IMR-90 (cell line): ENCODE measurements around the gene RASGRP1. TPM values are rescaled to one million over a fixed set of nuclear protein-coding genes. Genes with fewer than 3 reads are reported as not detected.

Source experiments
- ATAC-seq: fragments of 200-7000 bp; cut with Tn5 transposase; 2 replicates; pipeline ENCODE4 v1.9.1; 2020; ENCODE audit warnings: low read depth, mild to moderate bottlenecking, moderate library complexity
- BruUV-seq: library from RNA; stranded (reverse); fragments of 400-500 nt; replicated peaks from 2 replicates; lab custom pipeline; 2021; lab: Mats Ljungman, UMichigan
- CTCF ChIA-PET: fragments of 300-600 bp; formaldehyde crosslinking; extraction: SDS; loops from one replicate; lab custom pipeline; 2021; ENCODE audit warnings: antibody characterized with exemption; lab: Yijun Ruan, JAX
- POLR2A ChIA-PET: fragments of 300-600 bp; sonication (Branson Sonifier 250); formaldehyde crosslinking; loops from one replicate; lab custom pipeline; 2022; ENCODE audit warnings: antibody characterized with exemption; ENCODE audit not compliant: unreplicated experiment; lab: Charles Lee
- DNase-seq: peaks from one replicate; pipeline ENCODE4 v3.0.0; 2013
- H2AFZ ChIP-seq: replicated peaks from 2 replicates; pipeline ENCODE3; 2013; ENCODE audit warnings: low read length, mild to moderate bottlenecking; ENCODE audit not compliant: poor library complexity
- H2AK5ac ChIP-seq: 2 replicates; pipeline ENCODE4 v1.6.1; 2013; ENCODE audit warnings: low read depth, low read length, inconsistent platforms
- H2AK9ac ChIP-seq: replicated peaks from 2 replicates; pipeline ENCODE3; 2013; ENCODE audit warnings: mild to moderate bottlenecking, low read depth, low read length, moderate library complexity; ENCODE audit not compliant: poor library complexity
- H2BK120ac ChIP-seq: 2 replicates; pipeline ENCODE4 v1.6.1; 2013; ENCODE audit warnings: low read depth, low read length, inconsistent platforms
- H2BK15ac ChIP-seq: 3 replicates; pipeline ENCODE4 v1.6.1; 2013; ENCODE audit warnings: low read depth, low read length, inconsistent platforms
- H2BK20ac ChIP-seq: 2 replicates; pipeline ENCODE4 v1.6.1; 2013; ENCODE audit warnings: low read depth, mild to moderate bottlenecking, inconsistent platforms, low read length, moderate library complexity
- H2BK5ac ChIP-seq: 2 replicates; pipeline ENCODE4 v1.6.1; 2013; ENCODE audit warnings: mild to moderate bottlenecking, low read depth, low read length, inconsistent platforms; ENCODE audit not compliant: poor library complexity, severe bottlenecking
- H3K14ac ChIP-seq: replicated peaks from 2 replicates; pipeline ENCODE4 v1.6.1; 2013; ENCODE audit warnings: low read depth, low read length, inconsistent platforms
- H3K18ac ChIP-seq: 2 replicates; pipeline ENCODE4 v1.6.1; 2013; ENCODE audit warnings: low read depth, low read length, control low read depth
- H3K23ac ChIP-seq: 2 replicates; pipeline ENCODE4 v1.6.1; 2013; ENCODE audit warnings: low read depth, low read length, inconsistent platforms
- H3K27ac ChIP-seq: 2 replicates; pipeline ENCODE4 v1.5.1; 2013; ENCODE audit warnings: mild to moderate bottlenecking, control low read depth, low read length; ENCODE audit not compliant: insufficient read depth
- H3K27me3 ChIP-seq: 2 replicates; pipeline ENCODE4 v1.6.1; 2013; ENCODE audit warnings: low read length; ENCODE audit not compliant: control insufficient read depth, insufficient read depth
- H3K36me3 ChIP-seq: 2 replicates; pipeline ENCODE4 v1.6.1; 2013; ENCODE audit warnings: low read length, mixed read lengths; ENCODE audit not compliant: control insufficient read depth, insufficient read depth
- H3K4ac ChIP-seq: 2 replicates; pipeline ENCODE4 v1.6.1; 2013; ENCODE audit warnings: low read depth, low read length, inconsistent platforms
- H3K4me1 ChIP-seq: 2 replicates; pipeline ENCODE4 v1.6.1; 2013; ENCODE audit warnings: low read length, mixed read lengths; ENCODE audit not compliant: control insufficient read depth, insufficient read depth
- H3K4me2 ChIP-seq: 2 replicates; pipeline ENCODE4 v1.6.1; 2013; ENCODE audit warnings: low read depth, mild to moderate bottlenecking, control low read depth, low read length, moderate library complexity
- H3K4me3 ChIP-seq: 2 replicates; pipeline ENCODE4 v1.5.1; 2013; ENCODE audit warnings: low read depth, mild to moderate bottlenecking, control low read depth, low read length, moderate library complexity; ENCODE audit not compliant: insufficient read depth
- H3K56ac ChIP-seq: 2 replicates; pipeline ENCODE4 v1.6.1; 2013; ENCODE audit warnings: low read length, inconsistent platforms; ENCODE audit not compliant: insufficient read depth; ENCODE audit errors: extremely low read depth
- H3K79me1 ChIP-seq, 2 experiments: 2 replicates each; pipeline ENCODE4 v1.6.1; 2013; ENCODE audit warnings: low read length in 2 of 2, inconsistent platforms in 1 of 2, low read depth in 1 of 2
- H3K9ac ChIP-seq: 2 replicates; pipeline ENCODE4 v1.6.1; 2013; ENCODE audit warnings: low read depth, low read length, control low read depth
- H3K9me1 ChIP-seq: 2 replicates; pipeline ENCODE4 v1.6.1; 2013; ENCODE audit warnings: low read length, inconsistent platforms; ENCODE audit not compliant: insufficient read depth
- H3K9me3 ChIP-seq: 2 replicates; pipeline ENCODE4 v1.6.1; 2013; ENCODE audit warnings: low read length; ENCODE audit not compliant: control insufficient read depth, insufficient read depth
- H4K20me1 ChIP-seq: 2 replicates; pipeline ENCODE4 v1.6.1; 2013; ENCODE audit warnings: low read length, inconsistent platforms; ENCODE audit not compliant: insufficient read depth
- H4K5ac ChIP-seq: 2 replicates; pipeline ENCODE4 v1.6.1; 2013; ENCODE audit warnings: mild to moderate bottlenecking, low read depth, low read length, control low read depth
- H4K8ac ChIP-seq, 2 experiments: 2 replicates each; pipeline ENCODE4 v1.6.1; 2013; ENCODE audit warnings: low read depth in 2 of 2, low read length in 2 of 2, control low read depth in 1 of 2, inconsistent platforms in 1 of 2
- H4K91ac ChIP-seq: 2 replicates; pipeline ENCODE4 v1.6.1; 2013; ENCODE audit warnings: low read depth, low read length, inconsistent platforms; ENCODE audit not compliant: insufficient read depth
- CHD1 ChIP-seq: IDR thresholded peaks from 2 replicates; pipeline ENCODE4 v1.6.1; 2012; ENCODE audit warnings: low read depth, low read length, improper control_type of control experiment
- CTCF ChIP-seq: conservative IDR thresholded peaks from 2 replicates; pipeline ENCODE4 v1.5.1; 2012; ENCODE audit warnings: mild to moderate bottlenecking, low read depth, low read length, improper control_type of control experiment
- ELK1 ChIP-seq: fragments of 150-350 bp; IDR thresholded peaks from 2 replicates; pipeline ENCODE4 v1.6.1; 2016; ENCODE audit warnings: low read depth, mild to moderate bottlenecking, low read length, moderate library complexity, borderline replicate concordance
- FOS ChIP-seq: fragments of 150-350 bp; IDR thresholded peaks from 2 replicates; pipeline ENCODE4 v1.6.1; 2016; ENCODE audit warnings: low read depth, low read length
- MAFK ChIP-seq: IDR thresholded peaks from 2 replicates; pipeline ENCODE4 v1.6.1; 2012; ENCODE audit warnings: low read depth, low read length, improper control_type of control experiment
- MAZ ChIP-seq: IDR thresholded peaks from 2 replicates; pipeline ENCODE4 v1.6.1; 2012; ENCODE audit warnings: low read depth, mild to moderate bottlenecking, low read length, improper control_type of control experiment, moderate library complexity, borderline replicate concordance
- MXI1 ChIP-seq: IDR thresholded peaks from 2 replicates; pipeline ENCODE4 v1.6.1; 2012; ENCODE audit warnings: low read depth, mild to moderate bottlenecking, low read length, moderate library complexity, borderline replicate concordance
- NFE2L2 ChIP-seq: fragments of 150-350 bp; IDR thresholded peaks from 2 replicates; pipeline ENCODE4 v1.6.1; 2016; ENCODE audit warnings: low read depth, mild to moderate bottlenecking, low read length
- POLR2A ChIP-seq: IDR thresholded peaks from 2 replicates; pipeline ENCODE4 v1.6.1; 2012; ENCODE audit warnings: mild to moderate bottlenecking, low read depth, low read length
- RAD21 ChIP-seq: IDR thresholded peaks from 2 replicates; pipeline ENCODE4 v1.6.1; 2012; ENCODE audit warnings: low read length, improper control_type of control experiment
- RCOR1 ChIP-seq: IDR thresholded peaks from 2 replicates; pipeline ENCODE4 v1.6.1; 2012; ENCODE audit warnings: mild to moderate bottlenecking, low read length, improper control_type of control experiment; ENCODE audit not compliant: insufficient replicate concordance
- SMC3 ChIP-seq: fragments of 150-350 bp; IDR thresholded peaks from 2 replicates; pipeline ENCODE4 v1.6.1; 2016; ENCODE audit warnings: low read depth, mild to moderate bottlenecking, antibody characterized with exemption, low read length, moderate library complexity
- WGBS, 2 experiments: methylation state at CpG; one replicate each; pipeline versions ENCODE4 v1.1.5 to v1.1.7; 2013; ENCODE audit warnings: missing lambda C conversion rate in 2 of 2; ENCODE audit not compliant: insufficient read length in 1 of 2; ENCODE audit errors: extremely low coverage in 2 of 2; 5-methylcytosine and 5-hydroxymethylcytosine counted together
- dilution Hi-C: fragments of 300-500 bp; cut with HindIII; formaldehyde crosslinking; loops from one replicate; pipeline ENCODE4 v1.14.3; 2018; ENCODE audit warnings: low sequenced_read_pairs; ENCODE audit not compliant: unreplicated experiment
- in situ Hi-C: fragments of 300-500 bp; cut with MboI; formaldehyde crosslinking; loops from 3 replicates; pipeline ENCODE4 v1.14.3; 2019; ENCODE audit warnings: low sequenced_read_pairs, inconsistent platforms, mixed read lengths
- intact Hi-C: fragments of 100-400 bp; cut with micrococcal nuclease; formaldehyde crosslinking; loops from 2 replicates; pipeline ENCODE4 v1.10.0; 2022
- polyA plus RNA-seq, 3 experiments: library from polyadenylated mRNA; depleted of rRNA; stranded (reverse); fragments of >200 nt; gene quantifications; 2 replicates each; pipeline ENCODE4 v1.2.3, GENCODE V29; 2012; ENCODE audit warnings: low replicate concordance in 1 of 3
- total RNA-seq: library from RNA; depleted of rRNA; stranded (reverse); fragments of >200 nt; gene quantifications from 2 replicates; pipeline ENCODE4 v1.2.3, GENCODE V29; 2012

Gene RASGRP1
- total and polyA plus RNA-seq, 2 of the 4 experiments (the other 2 are of a cell fraction) = 1.4 to 3.2 TPM

GRCh38 chr15:38600236-38600635 is 35.6 kb upstream of the RASGRP1 start:
- H3K23ac ChIP-seq = no peak overlapping the region
- no peak overlapping the region for H4K91ac ChIP-seq
- dilution Hi-C loops (no loop called here), in situ Hi-C loops (no loop called here), intact Hi-C loops (no loop called here)
- ATAC-seq = no peak
- no peak overlapping the region for H3K18ac ChIP-seq
- no peak overlapping the region for H3K4me3 ChIP-seq
- no peak overlapping the region for H3K4me2 ChIP-seq
- H3K14ac ChIP-seq = no peak overlapping the region
- H3K9ac ChIP-seq = no peak overlapping the region
- H3K27me3 ChIP-seq = peaks cover 48% of the 10 kb centered on the region
- no peaks in the 10 kb centered on the region for H3K4me1 ChIP-seq
- H2AK9ac ChIP-seq = no peak overlapping the region
- H2BK120ac ChIP-seq = no peak overlapping the region
- no TSS peak for BruUV-seq
- no peaks in the 10 kb centered on the region for H3K9me1 ChIP-seq
- H3K56ac ChIP-seq = no peak overlapping the region
- no peak overlapping the region for H2BK15ac ChIP-seq
- no peak overlapping the region for H2AK5ac ChIP-seq
- H3K27ac ChIP-seq = no peak overlapping the region
- H3K36me3 ChIP-seq = no peaks in the 10 kb centered on the region
- H4K5ac ChIP-seq = no peak overlapping the region
- TF ChIP-seq MXI1 = no peak
- TF ChIP-seq MAFK = no peak
- TF ChIP-seq POLR2A = no peak
- TF ChIP-seq SMC3 = no peak
- no peak for TF ChIP-seq ELK1
- TF ChIP-seq RCOR1 = no peak
- no peak for TF ChIP-seq MAZ
- TF ChIP-seq RAD21 = no peak
- TF ChIP-seq CTCF = no peak
- no peak for TF ChIP-seq NFE2L2
- no peak for TF ChIP-seq CHD1
- no peak for TF ChIP-seq FOS
- H4K8ac ChIP-seq = no peak overlapping the region
- DNase-seq = no peak
- H2BK20ac ChIP-seq = no peak overlapping the region
- H2AFZ ChIP-seq = no peak overlapping the region
- H3K79me1 ChIP-seq = no peaks in the 10 kb centered on the region
- no CpG with 5 or more reads among the region's 2 CpGs for WGBS, 2 experiments
- no peaks in the 10 kb centered on the region for H4K20me1 ChIP-seq
- ChIA-PET CTCF (no interaction called here), POLR2A (no interaction called here)
- H3K9me3 ChIP-seq = no peaks in the 10 kb centered on the region
- no peak overlapping the region for H3K4ac ChIP-seq
- no peak overlapping the region for H2BK5ac ChIP-seq
